ENCODE results near the gene KIDINS220. TPM values are rescaled to one million over a fixed set of nuclear protein-coding genes. Genes with fewer than 3 reads are reported as not detected.
A peak's percentile ranks its signal among the peaks of the same experiment; 100 is the strongest.

Gene KIDINS220
- total and polyA plus RNA-seq, 9 of the 15 experiments (the other 6 are each of a cell fraction or from before 2014, with no cell fraction given), result 15.2 to 48.0 (median 34.4) TPM

DNA sequence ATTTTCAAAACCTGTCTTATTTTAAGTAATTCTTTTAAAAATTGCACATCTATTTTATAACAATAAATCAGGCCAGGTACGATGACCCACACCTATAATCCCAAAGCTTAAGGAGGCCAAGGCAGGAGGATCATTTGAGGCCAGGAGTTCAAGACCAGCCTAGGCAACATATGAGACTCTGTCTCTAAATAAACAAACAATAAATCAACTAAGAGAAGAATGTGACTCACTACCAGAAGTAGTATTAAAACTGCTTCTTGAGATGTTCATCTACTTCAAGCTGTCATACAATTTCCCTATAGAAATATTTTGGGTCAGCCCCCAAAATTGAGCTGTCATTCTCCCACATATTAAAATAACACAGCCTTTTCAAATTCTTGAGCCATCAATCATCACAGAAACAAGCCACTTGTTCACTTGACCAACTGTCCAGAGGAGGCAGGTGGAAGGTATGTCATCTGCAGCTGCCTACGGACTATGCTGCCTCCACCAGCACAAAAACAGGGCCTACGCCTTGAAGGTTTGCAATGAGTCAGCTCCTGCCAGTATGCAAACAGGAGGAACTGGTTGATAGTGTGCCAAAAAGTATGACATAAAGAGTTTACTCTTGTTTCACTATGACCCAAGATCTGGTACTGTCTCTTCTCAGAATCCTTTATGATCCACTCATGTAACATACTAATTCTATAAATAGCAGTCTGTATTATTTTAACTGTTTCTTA, 33.6 kb downstream of the KIDINS220 start (continued):
- TF ChIP-seq ZNF407 (IDR thresholded peaks at IDR 0.05; ENCODE audit: low read depth) (no peak), GATA2 (CRISPR knock-in tag; IDR thresholded peaks at IDR 0.05) (no peak), ZNF311 (CRISPR knock-in tag; IDR thresholded peaks at IDR 0.05) (no peak), CBFA2T3 (IDR thresholded peaks at IDR 0.05) (peak; percentile 64), SIX5 (IDR thresholded peaks at IDR 0.05; ENCODE audit: borderline replicate concordance in 1 of 2, insufficient read depth in 1 of 2, low read depth in 1 of 2, low read length in 2 of 2) (no peak), TCF7L2 (IDR thresholded peaks at IDR 0.05; ENCODE audit: low read depth, low read length) (no peak), ZNF174 (CRISPR knock-in tag; IDR thresholded peaks at IDR 0.05) (no peak), NONO (IDR thresholded peaks at IDR 0.05; ENCODE audit: low read depth in 2 of 2, low read length in 1 of 2) (no peak), CREB3 (tag; conservative IDR thresholded peaks at IDR 0.05; ENCODE audit: low read depth) (no peak), JUND (IDR thresholded peaks at IDR 0.05; ENCODE audit: borderline replicate concordance, low read depth, low read length) (peak; percentile 90), JUND (tag; IDR thresholded peaks at IDR 0.05; ENCODE audit: borderline replicate concordance, low read depth, low read length) (peak; percentile 93), E4F1 (CRISPR knock-in tag; IDR thresholded peaks at IDR 0.05; ENCODE audit: borderline replicate concordance) (no peak), RNF2 (IDR thresholded peaks at IDR 0.05) (no peak), ZNF133 (CRISPR knock-in tag; IDR thresholded peaks at IDR 0.05) (no peak), DNMT1 (IDR thresholded peaks at IDR 0.05) (no peak)

Data from K562 (cell line).